Measurements from ENCODE around the gene ERMAP. TPM values are rescaled to one million over a fixed set of nuclear protein-coding genes. Genes with fewer than 3 reads are reported as not detected.

The ERMAP gene
- total and polyA plus RNA-seq, 9 of the 15 experiments (the other 6 are each of a cell fraction or from before 2014, with no cell fraction given) = 8.0 to 31.4 (median 22.5) TPM

DNA sequence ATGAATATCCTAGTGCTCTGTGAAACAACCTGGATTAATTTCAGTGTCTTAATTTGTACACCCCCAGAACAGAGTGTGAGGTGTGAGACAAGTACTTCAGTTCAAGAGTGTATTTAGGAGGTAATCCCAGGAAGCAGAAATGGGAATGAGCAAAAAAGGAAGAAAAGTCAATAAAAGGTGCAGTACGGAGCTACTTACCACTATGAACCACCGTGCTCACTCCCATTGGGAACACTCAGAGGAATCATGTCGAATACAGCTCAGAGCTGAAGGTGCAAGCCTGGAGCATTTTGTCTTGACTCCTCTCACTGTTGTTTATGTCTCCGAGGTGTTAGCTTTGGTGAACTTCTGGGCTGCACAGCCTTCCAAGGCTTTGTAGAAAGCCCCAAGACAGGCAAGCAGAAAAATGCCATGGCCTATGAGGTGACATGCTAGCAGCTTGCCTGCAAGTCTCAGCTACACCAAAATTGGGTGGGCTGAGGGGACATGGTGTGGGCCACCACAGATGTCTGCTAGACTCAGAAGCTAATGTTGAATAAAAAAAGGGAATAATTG is 7.6 kb downstream of the ERMAP start:
- H3K27ac ChIP-seq (ENCODE audit: extremely low read depth, low read depth, low read length) = peak overlapping the region; percentile 87
- ATAC-seq (peak; percentile 51), DNase-seq (ENCODE audit: extremely low read depth in 1 of 4, low spot score in 3 of 4) (peak in 2 of 4 experiments; percentile 34 to 60), FAIRE-seq (no peak)
- no peaks in the 10 kb centered on the region for H4K20me1 ChIP-seq (replicated peaks; ENCODE audit: control insufficient read depth, insufficient read depth, low read length)
- peak overlapping the region; percentile 2; the same call in 1 of the 2 replicates for H3K4me3 ChIP-seq
- no peaks in the 10 kb centered on the region for H3K9me1 ChIP-seq (ENCODE audit: control insufficient read depth, insufficient read depth, low read length)
- ChIA-PET POLR2A (interaction anchor here (0.7 to 8.7 kb wide), 14 partner anchors 8 to 249 kb away, joined by 3 to 76 read pairs (median 4); partner anchors contain the start of genes C1orf50, ERMAP, P3H1 and YBX1), CTCF (ENCODE audit: low intra/inter-chr PET ratio) (interaction anchor here (0.7 kb wide), 1 partner anchor 44 kb away, joined by 3 read pairs; no protein-coding TSS in a partner anchor)
- peak overlapping the region; percentile 81 for H2AFZ ChIP-seq (ENCODE audit: low read depth, low read length)
- no peaks in the 10 kb centered on the region for H3K27me3 ChIP-seq (ENCODE audit: control insufficient read depth in 2 of 2, insufficient read depth in 2 of 2, low read length in 2 of 2)
- H3K36me3 ChIP-seq (ENCODE audit: control insufficient read depth, insufficient read depth, low read length) = peaks cover 14% of the 10 kb centered on the region
- peaks cover 55% of the 10 kb centered on the region for H3K79me2 ChIP-seq (ENCODE audit: control insufficient read depth, insufficient read depth, low read length)
- WGBS (ENCODE audit: insufficient coverage, low coverage, missing lambda C conversion rate) = 11% methylated on average over 4 of the region's 4 CpGs
- intact Hi-C loops (cut with micrococcal nuclease) = loop anchor here (1.0 to 5.0 kb wide), 5 partner anchors 7 to 138 kb away; partner anchors contain the start of genes C1orf50, ERMAP, P3H1 and SVBP
- BruUV-seq (replicated peaks) = no TSS peak
- in situ Hi-C loops (cut with MboI) = no loop called here
- H3K4me2 ChIP-seq (ENCODE audit: insufficient read depth, low read length) = peak overlapping the region; percentile 97
- peaks cover 22 to 58% of the 10 kb centered on the region in 2 experiments for H3K4me1 ChIP-seq (replicated peaks in 1 of 2; ENCODE audit: control insufficient read depth in 2 of 2, insufficient read depth in 2 of 2, low read length in 2 of 2)
- no peaks in the 10 kb centered on the region for H3K9me3 ChIP-seq (replicated peaks; ENCODE audit: control insufficient read depth, insufficient read depth, low read depth, low read length)
- peak overlapping the region; percentile 39 to 86; a peak in 3 of 4 replicates for H3K9ac ChIP-seq (ENCODE audit: insufficient read depth in 1 of 2, low read depth in 2 of 2, low read length in 2 of 2)
- TF ChIP-seq POLR2H (tag; IDR thresholded peaks at IDR 0.05; ENCODE audit: low read depth) = no peak
- TF ChIP-seq ZNF707 (CRISPR knock-in tag; conservative IDR thresholded peaks at IDR 0.05) = no peak
- peak; percentile 21; the same call in 1 of the 2 replicates for TF ChIP-seq ZBTB17 (CRISPR knock-in tag; IDR thresholded peaks at IDR 0.05)
- TF ChIP-seq HNRNPUL1 (IDR thresholded peaks at IDR 0.05; ENCODE audit: low read length) = no peak
- TF ChIP-seq TAF7 (tag; IDR thresholded peaks at IDR 0.05) = no peak
- TF ChIP-seq BHLHE40 (IDR thresholded peaks at IDR 0.05; ENCODE audit: low read length) = no peak
- TF ChIP-seq, protein P1, sequence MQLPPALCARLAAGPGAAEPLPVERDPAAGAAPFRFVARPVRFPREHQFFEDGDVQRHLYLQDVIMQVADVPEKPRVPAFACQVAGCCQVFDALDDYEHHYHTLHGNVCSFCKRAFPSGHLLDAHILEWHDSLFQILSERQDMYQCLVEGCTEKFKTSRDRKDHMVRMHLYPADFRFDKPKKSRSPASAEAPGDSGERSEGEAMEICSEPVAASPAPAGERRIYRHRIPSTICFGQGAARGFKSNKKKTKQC (CRISPR knock-in tag; IDR thresholded peaks at IDR 0.05) = 0 out of 2 replicates have a peak, but pooled peaks have one; percentile 41
- TF ChIP-seq, protein P2, sequence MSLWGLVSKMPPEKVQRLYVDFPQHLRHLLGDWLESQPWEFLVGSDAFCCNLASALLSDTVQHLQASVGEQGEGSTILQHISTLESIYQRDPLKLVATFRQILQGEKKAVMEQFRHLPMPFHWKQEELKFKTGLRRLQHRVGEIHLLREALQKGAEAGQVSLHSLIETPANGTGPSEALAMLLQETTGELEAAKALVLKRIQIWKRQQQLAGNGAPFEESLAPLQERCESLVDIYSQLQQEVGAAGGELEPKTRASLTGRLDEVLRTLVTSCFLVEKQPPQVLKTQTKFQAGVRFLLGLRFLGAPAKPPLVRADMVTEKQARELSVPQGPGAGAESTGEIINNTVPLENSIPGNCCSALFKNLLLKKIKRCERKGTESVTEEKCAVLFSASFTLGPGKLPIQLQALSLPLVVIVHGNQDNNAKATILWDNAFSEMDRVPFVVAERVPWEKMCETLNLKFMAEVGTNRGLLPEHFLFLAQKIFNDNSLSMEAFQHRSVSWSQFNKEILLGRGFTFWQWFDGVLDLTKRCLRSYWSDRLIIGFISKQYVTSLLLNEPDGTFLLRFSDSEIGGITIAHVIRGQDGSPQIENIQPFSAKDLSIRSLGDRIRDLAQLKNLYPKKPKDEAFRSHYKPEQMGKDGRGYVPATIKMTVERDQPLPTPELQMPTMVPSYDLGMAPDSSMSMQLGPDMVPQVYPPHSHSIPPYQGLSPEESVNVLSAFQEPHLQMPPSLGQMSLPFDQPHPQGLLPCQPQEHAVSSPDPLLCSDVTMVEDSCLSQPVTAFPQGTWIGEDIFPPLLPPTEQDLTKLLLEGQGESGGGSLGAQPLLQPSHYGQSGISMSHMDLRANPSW (CRISPR knock-in tag; IDR thresholded peaks at IDR 0.05) = 0 out of 2 replicates have a peak, but pooled peaks have one; percentile 49
- TF ChIP-seq, protein P3, sequence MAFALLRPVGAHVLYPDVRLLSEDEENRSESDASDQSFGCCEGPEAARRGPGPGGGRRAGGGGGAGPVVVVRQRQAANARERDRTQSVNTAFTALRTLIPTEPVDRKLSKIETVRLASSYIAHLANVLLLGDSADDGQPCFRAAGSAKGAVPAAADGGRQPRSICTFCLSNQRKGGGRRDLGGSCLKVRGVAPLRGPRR (CRISPR knock-in tag; IDR thresholded peaks at IDR 0.05) = peak; percentile 56; the same call in 1 of the 2 replicates
- TF ChIP-seq KDM2B (CRISPR knock-in tag; IDR thresholded peaks at IDR 0.05) = peak; percentile 27; the same call in 1 of the 2 replicates
- TF ChIP-seq, protein P4, sequence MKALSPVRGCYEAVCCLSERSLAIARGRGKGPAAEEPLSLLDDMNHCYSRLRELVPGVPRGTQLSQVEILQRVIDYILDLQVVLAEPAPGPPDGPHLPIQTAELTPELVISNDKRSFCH (CRISPR knock-in tag; IDR thresholded peaks at IDR 0.05) = no peak
- TF ChIP-seq, protein P4 (tag; IDR thresholded peaks at IDR 0.05) = peak; percentile 27; the same call in 1 of the 2 replicates
- TF ChIP-seq, protein P5, sequence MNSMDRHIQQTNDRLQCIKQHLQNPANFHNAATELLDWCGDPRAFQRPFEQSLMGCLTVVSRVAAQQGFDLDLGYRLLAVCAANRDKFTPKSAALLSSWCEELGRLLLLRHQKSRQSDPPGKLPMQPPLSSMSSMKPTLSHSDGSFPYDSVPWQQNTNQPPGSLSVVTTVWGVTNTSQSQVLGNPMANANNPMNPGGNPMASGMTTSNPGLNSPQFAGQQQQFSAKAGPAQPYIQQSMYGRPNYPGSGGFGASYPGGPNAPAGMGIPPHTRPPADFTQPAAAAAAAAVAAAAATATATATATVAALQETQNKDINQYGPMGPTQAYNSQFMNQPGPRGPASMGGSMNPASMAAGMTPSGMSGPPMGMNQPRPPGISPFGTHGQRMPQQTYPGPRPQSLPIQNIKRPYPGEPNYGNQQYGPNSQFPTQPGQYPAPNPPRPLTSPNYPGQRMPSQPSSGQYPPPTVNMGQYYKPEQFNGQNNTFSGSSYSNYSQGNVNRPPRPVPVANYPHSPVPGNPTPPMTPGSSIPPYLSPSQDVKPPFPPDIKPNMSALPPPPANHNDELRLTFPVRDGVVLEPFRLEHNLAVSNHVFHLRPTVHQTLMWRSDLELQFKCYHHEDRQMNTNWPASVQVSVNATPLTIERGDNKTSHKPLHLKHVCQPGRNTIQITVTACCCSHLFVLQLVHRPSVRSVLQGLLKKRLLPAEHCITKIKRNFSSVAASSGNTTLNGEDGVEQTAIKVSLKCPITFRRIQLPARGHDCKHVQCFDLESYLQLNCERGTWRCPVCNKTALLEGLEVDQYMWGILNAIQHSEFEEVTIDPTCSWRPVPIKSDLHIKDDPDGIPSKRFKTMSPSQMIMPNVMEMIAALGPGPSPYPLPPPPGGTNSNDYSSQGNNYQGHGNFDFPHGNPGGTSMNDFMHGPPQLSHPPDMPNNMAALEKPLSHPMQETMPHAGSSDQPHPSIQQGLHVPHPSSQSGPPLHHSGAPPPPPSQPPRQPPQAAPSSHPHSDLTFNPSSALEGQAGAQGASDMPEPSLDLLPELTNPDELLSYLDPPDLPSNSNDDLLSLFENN (IDR thresholded peaks at IDR 0.05; ENCODE audit: low read depth in 2 of 2, low read length in 2 of 2) = no peak

Data from K562 (cell line).